GM13977 (cell line): ENCODE results near the gene ZNF614.
"Not testable (repeated sequence)": the region's sequence is repeated elsewhere in the genome, so short reads cannot be mapped to it uniquely, and the experiment has no call there.

Experiments used
- DNase-seq: peaks from one replicate; pipeline ENCODE4 v3.0.0; 2012; ENCODE audit warnings: low spot score
- CTCF ChIP-seq: IDR thresholded peaks from 2 replicates; pipeline ENCODE4 v1.5.1; 2012; ENCODE audit warnings: mild to moderate bottlenecking, control low read depth; ENCODE audit not compliant: insufficient read depth; ENCODE audit errors: extremely low read depth, missing control alignments
- in situ Hi-C: fragments of 300-500 bp; cut with MboI; formaldehyde crosslinking; loops from one replicate; pipeline ENCODE4 v1.12.0; 2022; ENCODE audit warnings: low sequenced_read_pairs, low pct_unique_long_range_greater_than_20kb, mixed read lengths, inconsistent platforms; ENCODE audit not compliant: unreplicated experiment

The ZNF614 gene

DNA sequence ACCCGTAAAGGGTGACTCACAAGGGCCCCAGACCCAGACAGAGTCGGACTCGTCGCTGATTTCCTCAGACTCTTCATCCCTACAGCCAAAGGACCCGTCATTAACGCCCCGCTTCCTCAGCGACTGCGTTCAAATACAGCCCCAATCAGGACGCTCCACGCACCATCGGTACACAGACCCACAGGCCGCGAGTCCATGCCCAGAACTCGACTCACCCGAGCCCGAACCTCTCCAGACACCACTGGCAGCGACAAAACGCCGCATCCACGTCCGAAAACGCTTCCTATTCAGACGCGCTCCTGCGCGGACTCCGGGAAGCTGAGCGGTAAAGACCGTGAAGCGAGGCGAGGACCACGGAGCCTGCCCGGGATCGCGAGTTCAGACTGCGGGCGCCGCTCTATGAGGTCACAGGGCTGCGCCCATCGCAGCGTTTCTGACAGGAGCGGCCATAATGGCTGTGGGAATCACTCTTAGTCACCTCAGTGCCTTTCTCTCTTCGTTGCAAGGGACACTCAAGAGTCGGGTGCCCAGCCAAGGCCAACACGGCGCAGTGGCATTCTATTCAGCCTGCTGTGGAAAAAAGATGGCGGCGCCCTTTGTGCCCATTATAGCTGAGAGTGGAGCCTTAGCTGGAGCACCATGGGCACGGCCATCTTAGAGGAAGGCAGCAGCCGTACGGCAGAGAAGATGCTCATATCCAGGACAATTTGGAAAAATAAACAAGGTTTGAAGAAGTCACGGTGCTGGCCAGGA lies at the start of gene ZNF614:
TSS of gene ZNF614 (minus strand) at position 353 of the 753 bp plus-strand sequence. CDS start 2,634 bp downstream, outside the sequence.
- DNase-seq: peak; percentile 90
- in situ Hi-C loops: no loop called here
- no peak for TF ChIP-seq CTCF

DNA sequence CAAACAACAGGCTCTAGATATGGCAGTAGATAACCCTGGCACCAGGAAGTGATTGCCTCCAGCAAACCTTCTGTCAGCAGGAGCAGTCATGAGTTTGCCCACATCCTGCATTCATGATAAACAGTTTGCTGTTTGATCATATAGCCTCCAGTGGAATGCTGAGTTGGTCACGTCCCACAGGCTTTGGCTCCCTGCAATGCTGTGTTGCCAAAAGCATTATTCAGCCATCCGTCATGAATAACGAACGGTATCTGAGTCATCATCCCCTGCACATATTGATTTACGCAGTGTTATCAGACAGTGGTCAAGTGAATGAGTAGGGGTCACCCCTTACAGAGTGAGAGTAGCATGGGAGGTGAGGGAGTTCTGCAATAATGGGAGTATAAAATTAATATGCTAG lies 42.3 kb upstream of the ZNF614 start:
- in situ Hi-C loops: no loop called here
- DNase-seq: no peak
- no peak for TF ChIP-seq CTCF

DNA sequence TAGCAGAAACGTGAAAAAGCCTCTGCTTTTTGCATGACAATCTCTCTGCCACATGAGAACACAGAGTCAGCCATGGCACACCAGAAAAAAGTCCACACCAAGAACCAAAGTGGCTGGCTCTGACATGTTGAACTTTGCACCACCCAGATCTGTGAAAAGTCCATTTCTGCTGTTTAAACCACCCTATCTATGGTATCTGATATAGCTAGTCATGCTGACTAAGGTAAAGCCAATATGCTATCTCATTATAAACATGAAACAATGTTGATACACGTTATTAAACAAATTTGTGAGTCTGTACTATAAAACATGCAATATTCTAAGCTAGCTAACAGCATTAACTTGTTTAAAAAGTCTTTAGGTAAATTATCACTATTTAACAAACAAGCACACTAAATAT lies 41.5 kb upstream of the ZNF614 start:
- in situ Hi-C loops: no loop called here
- TF ChIP-seq CTCF: no peak
- DNase-seq: no peak

DNA sequence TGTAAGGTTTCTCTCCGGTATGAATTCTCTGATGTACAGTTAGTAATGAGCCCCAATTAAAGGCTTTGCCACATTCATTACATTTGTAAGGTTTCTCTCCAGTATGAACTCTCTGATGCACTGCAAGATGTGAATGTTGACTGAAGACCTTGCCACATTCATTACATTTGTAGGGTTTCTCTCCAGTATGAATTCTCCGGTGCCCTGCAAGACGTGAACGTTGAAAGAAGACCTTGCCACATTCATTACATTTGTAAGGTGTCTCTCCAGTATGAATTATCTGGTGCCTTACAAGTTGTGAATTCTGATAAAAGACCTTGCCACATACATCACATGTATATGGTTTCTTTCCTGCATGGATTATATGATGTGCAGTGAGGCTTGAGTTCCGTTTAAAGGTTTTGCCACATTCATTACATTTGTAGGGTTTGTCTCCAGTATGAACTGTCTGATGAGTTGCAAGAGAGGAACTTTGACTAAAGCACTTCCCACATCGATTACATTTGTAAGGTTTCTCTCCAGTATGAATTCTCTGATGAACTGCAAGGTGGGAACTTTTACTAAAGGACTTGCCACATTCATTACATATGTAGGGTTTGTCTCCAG lies 38.2 kb upstream of the ZNF614 start:
- TF ChIP-seq CTCF: no peak
- no peak for DNase-seq
- in situ Hi-C loops: no loop called here

- no peak for TF ChIP-seq CTCF
- in situ Hi-C loops: no loop called here
- DNase-seq: no peak
These were observed 37.2 kb upstream of the ZNF614 start for GRCh38 chr19:52065399-52065798.

DNA sequence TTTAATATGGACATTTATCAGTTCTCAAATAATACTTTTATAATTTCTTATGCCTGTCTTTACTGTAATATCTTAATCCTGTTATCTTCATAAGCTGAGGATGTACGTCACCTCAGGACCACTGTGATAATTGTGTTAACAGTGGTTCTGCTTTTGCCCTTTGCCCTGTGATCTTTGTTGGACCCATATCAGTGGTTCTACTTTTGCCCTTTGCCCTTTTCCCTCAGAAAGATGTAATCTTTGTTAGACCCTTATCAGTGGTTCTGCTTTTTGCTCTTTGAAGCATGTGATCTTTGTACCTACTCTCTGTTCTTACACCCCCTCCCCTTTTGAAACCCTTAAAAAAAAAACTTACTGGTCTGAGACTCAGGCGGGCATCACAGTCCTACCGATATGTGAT lies 28.3 kb upstream of the ZNF614 start:
- in situ Hi-C loops, DNase-seq: not testable (repeated sequence)

DNA sequence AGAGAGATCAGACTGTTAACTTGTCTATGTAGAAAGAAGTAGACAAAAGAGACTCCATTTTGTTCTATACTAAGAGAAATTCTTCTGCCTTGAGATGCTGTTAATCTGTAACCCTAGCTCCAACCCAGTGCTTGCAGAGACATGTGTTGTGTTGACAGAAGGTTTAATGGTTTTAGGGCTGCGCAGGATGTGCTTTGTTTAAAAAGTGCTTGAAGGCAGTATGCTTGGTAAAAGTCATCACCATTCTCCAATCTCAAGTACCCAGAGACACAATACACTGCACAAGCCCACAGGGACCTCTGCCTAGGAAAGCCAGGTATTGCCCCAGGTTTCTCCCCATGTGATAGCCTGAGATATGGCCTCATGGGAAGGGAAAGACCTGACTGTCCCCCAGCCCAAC lies 23.6 kb upstream of the ZNF614 start:
- in situ Hi-C loops, DNase-seq: not testable (repeated sequence)
